Measurements from ENCODE around the gene LCN6. TPM values are rescaled to one million over a fixed set of nuclear protein-coding genes. Genes with fewer than 3 reads are reported as not detected.

The LCN6 gene
- total RNA-seq, 1 donor from 2014 or later = not detected

GRCh38 chr9:136722093-136722968 is 26.0 kb downstream of the LCN6 start:
- no peaks in the 10 kb centered on the region for H3K27me3 ChIP-seq
- H3K27ac ChIP-seq = no peak overlapping the region
- Mint-ChIP-seq H3K4me3 (no peak overlapping the region), H3K36me3 (peaks cover 21% of the 10 kb centered on the region), H3K9me3 (no peaks in the 10 kb centered on the region), H3K27ac (no peak overlapping the region), H3K27me3 (ENCODE audit: insufficient read depth, low read depth) (peaks cover 18% of the 10 kb centered on the region), H3K4me1 (peaks cover 41% of the 10 kb centered on the region)
- no peak overlapping the region for H3K4me3 ChIP-seq
- DNase-seq (ENCODE audit: low spot score) = no peak
- peaks cover 88% of the 10 kb centered on the region for H4K20me1 ChIP-seq (ENCODE audit: low read depth)
- H3F3A ChIP-seq (ENCODE audit: low read depth) = peaks cover 59% of the 10 kb centered on the region
- no peak overlapping the region for H2AFZ ChIP-seq (replicated peaks)
- H3K9ac ChIP-seq = no peak overlapping the region
- peaks cover 30% of the 10 kb centered on the region for H3K79me2 ChIP-seq (ENCODE audit: low read depth)
- H3K4me2 ChIP-seq = no peak overlapping the region
- H3K36me3 ChIP-seq = no peaks in the 10 kb centered on the region
- peaks cover 20% of the 10 kb centered on the region for H3K4me1 ChIP-seq
- no peaks in the 10 kb centered on the region for H3K9me3 ChIP-seq (ENCODE audit: low read depth)
- no peak for TF ChIP-seq EZH2phosphoT487 (IDR thresholded peaks at IDR 0.05)
- TF ChIP-seq, protein P1, sequence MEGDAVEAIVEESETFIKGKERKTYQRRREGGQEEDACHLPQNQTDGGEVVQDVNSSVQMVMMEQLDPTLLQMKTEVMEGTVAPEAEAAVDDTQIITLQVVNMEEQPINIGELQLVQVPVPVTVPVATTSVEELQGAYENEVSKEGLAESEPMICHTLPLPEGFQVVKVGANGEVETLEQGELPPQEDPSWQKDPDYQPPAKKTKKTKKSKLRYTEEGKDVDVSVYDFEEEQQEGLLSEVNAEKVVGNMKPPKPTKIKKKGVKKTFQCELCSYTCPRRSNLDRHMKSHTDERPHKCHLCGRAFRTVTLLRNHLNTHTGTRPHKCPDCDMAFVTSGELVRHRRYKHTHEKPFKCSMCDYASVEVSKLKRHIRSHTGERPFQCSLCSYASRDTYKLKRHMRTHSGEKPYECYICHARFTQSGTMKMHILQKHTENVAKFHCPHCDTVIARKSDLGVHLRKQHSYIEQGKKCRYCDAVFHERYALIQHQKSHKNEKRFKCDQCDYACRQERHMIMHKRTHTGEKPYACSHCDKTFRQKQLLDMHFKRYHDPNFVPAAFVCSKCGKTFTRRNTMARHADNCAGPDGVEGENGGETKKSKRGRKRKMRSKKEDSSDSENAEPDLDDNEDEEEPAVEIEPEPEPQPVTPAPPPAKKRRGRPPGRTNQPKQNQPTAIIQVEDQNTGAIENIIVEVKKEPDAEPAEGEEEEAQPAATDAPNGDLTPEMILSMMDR (IDR thresholded peaks at IDR 0.05) = no peak
- no peak for TF ChIP-seq EZH2 (IDR thresholded peaks at IDR 0.05)

DNA sequence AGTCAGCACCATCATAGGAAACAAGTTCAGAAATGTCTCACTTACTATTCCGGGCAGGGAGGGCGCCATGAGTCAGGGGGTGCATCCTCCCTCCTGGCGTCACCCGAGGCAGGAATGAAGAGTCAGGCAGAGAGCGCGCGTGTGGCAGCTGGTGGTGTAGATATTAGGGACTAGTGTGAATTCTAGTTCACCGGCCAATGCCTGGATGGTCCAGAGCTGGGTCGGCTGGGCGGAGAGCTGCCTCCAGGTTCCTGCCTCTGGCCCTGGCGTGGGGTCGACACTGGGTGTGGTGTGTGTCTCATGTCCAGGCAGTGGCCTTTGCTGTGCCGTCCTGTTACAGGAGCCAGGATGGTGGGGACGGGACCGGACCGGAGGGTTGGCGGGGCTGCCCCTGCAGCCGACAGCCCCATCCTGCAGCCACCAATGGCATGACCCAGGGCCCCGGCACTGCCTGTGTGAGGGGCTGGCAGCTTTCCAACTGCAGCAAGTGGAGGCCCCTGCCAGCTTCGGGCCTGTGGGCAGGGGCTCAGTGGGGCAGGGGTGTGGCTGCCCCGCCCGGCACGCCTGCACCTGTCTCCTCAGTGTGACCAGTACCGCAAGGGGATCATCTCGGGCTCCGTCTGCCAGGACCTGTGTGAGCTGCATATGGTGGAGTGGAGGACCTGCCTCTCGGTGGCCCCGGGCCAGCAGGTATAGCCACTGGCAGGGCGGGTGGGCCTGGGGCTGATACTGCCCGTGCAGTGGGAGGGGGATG is 26.8 kb downstream of the LCN6 start:
- Mint-ChIP-seq H3K36me3 (peaks cover 19% of the 10 kb centered on the region), H3K27ac (peak overlapping the region; percentile 88), H3K27me3 (ENCODE audit: insufficient read depth, low read depth) (peaks cover 11% of the 10 kb centered on the region), H3K4me3 (peak overlapping the region; percentile 70), H3K4me1 (peaks cover 36% of the 10 kb centered on the region), H3K9me3 (no peaks in the 10 kb centered on the region)
- H3F3A ChIP-seq (ENCODE audit: low read depth) = peaks cover 54% of the 10 kb centered on the region
- H3K27ac ChIP-seq = no peak overlapping the region
- H3K4me3 ChIP-seq = no peak overlapping the region
- H4K20me1 ChIP-seq (ENCODE audit: low read depth) = peaks cover 82% of the 10 kb centered on the region
- no peak for TF ChIP-seq EZH2 (IDR thresholded peaks at IDR 0.05)
- TF ChIP-seq, protein P1 (IDR thresholded peaks at IDR 0.05) = no peak
- TF ChIP-seq EZH2phosphoT487 (IDR thresholded peaks at IDR 0.05) = no peak
- no peak overlapping the region for H2AFZ ChIP-seq (replicated peaks)
- H3K4me2 ChIP-seq = no peak overlapping the region
- H3K9me3 ChIP-seq (ENCODE audit: low read depth) = no peaks in the 10 kb centered on the region
- H3K36me3 ChIP-seq = no peaks in the 10 kb centered on the region
- peaks cover 21% of the 10 kb centered on the region for H3K79me2 ChIP-seq (ENCODE audit: low read depth)
- no peak overlapping the region for H3K9ac ChIP-seq
- no peak for DNase-seq (ENCODE audit: low spot score)
- H3K27me3 ChIP-seq = no peaks in the 10 kb centered on the region
- H3K4me1 ChIP-seq = peaks cover 12% of the 10 kb centered on the region

DNA sequence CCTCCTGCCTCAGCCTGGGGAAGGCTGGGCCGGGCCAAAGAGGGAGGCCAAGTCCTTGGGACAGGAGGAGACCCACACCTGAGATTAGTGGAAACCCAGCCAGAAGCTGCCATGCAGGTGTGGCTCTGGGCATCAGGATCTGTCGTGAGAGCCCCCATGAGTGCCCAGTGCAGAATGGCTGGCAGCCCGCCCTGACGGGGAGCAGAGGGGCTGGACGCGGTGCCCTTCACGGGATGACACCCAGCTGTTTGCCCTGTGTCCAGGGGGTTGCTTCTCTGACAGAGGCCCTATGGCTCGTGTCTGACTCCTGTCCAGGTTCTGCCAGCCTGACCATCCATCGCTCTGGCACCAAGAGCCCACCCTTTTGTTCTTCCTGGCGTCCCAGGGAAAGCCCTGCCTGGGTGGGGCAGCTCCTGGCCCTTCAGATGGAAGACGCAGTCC is 27.4 kb downstream of the LCN6 start:
- H3K9me3 ChIP-seq (ENCODE audit: low read depth) = no peaks in the 10 kb centered on the region
- H3K9me3 Mint-ChIP-seq = no peaks in the 10 kb centered on the region
- H3F3A ChIP-seq (ENCODE audit: low read depth) = peaks cover 49% of the 10 kb centered on the region
- H3K36me3 ChIP-seq = no peaks in the 10 kb centered on the region
- no peak overlapping the region for H3K4me3 ChIP-seq
- H3K9ac ChIP-seq = no peak overlapping the region
- DNase-seq (ENCODE audit: low spot score) = no peak
- peaks cover 8% of the 10 kb centered on the region for H3K27me3 Mint-ChIP-seq (ENCODE audit: insufficient read depth, low read depth)
- H3K4me2 ChIP-seq = peak overlapping the region; percentile 61
- H3K4me1 ChIP-seq = peaks cover 11% of the 10 kb centered on the region
- peaks cover 16% of the 10 kb centered on the region for H3K36me3 Mint-ChIP-seq
- TF ChIP-seq EZH2 (IDR thresholded peaks at IDR 0.05) (no peak), EZH2phosphoT487 (IDR thresholded peaks at IDR 0.05) (no peak)
- TF ChIP-seq, protein P1 (IDR thresholded peaks at IDR 0.05) = no peak
- peaks cover 31% of the 10 kb centered on the region for H3K4me1 Mint-ChIP-seq
- peaks cover 80% of the 10 kb centered on the region for H4K20me1 ChIP-seq (ENCODE audit: low read depth)
- H3K27ac ChIP-seq = peak overlapping the region; percentile 63
- H3K27me3 ChIP-seq = no peaks in the 10 kb centered on the region
- H3K27ac Mint-ChIP-seq = peak overlapping the region; percentile 88
- H3K4me3 Mint-ChIP-seq = peak overlapping the region; percentile 77
- H3K79me2 ChIP-seq (ENCODE audit: low read depth) = peaks cover 15% of the 10 kb centered on the region
- H2AFZ ChIP-seq (replicated peaks) = no peak overlapping the region
